GM12874 (cell line): ENCODE data around the gene IGFBP1.

Experiments used
- TF ChIP-seq, protein P1 (sequence below): IDR thresholded peaks from 2 replicates; pipeline ENCODE4 v1.5.1; 2011; ENCODE audit warnings: low read depth, mild to moderate bottlenecking, control low read depth, low read length, moderate library complexity; ENCODE audit not compliant: insufficient read depth

The IGFBP1 gene

GRCh38 chr7:45873035-45873354 is 15.3 kb upstream of the IGFBP1 start, which contains the start of gene CCDC201:
Gene CCDC201, minus strand, starts transcription at chr7:45873082. Its CDS starts 75 bp downstream, at chr7:45873007.
- TF ChIP-seq, protein P1, sequence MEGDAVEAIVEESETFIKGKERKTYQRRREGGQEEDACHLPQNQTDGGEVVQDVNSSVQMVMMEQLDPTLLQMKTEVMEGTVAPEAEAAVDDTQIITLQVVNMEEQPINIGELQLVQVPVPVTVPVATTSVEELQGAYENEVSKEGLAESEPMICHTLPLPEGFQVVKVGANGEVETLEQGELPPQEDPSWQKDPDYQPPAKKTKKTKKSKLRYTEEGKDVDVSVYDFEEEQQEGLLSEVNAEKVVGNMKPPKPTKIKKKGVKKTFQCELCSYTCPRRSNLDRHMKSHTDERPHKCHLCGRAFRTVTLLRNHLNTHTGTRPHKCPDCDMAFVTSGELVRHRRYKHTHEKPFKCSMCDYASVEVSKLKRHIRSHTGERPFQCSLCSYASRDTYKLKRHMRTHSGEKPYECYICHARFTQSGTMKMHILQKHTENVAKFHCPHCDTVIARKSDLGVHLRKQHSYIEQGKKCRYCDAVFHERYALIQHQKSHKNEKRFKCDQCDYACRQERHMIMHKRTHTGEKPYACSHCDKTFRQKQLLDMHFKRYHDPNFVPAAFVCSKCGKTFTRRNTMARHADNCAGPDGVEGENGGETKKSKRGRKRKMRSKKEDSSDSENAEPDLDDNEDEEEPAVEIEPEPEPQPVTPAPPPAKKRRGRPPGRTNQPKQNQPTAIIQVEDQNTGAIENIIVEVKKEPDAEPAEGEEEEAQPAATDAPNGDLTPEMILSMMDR = no peak

DNA sequence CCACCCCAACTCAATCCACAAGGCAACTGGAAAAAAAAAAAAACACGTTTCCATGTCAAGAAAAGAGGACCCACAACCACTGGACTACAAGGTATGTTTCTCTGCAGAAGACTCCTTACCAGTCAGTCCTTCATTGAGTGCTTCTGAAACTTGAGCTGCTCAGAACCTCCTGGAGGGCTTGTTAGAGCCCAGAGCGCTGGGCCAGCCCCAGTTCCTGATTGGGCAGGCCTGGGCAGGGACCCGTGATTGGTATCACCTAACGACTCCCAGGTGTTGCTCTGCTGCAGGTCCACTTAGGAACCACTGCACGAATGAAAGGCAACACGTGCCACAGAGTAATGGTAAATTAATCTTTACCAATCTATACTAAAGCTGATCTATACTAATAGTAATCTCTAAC is 14.9 kb upstream of the IGFBP1 start:
- TF ChIP-seq, protein P1 = no peak

GRCh38 chr7:45874408-45875131 is 13.7 kb upstream of the IGFBP1 start:
- TF ChIP-seq, protein P1 = no peak

- TF ChIP-seq, protein P1 = no peak
Measured at GRCh38 chr7:45876519-45876918, 11.8 kb upstream of the IGFBP1 start.

GRCh38 chr7:45878457-45879144 is 9.7 kb upstream of the IGFBP1 start:
- TF ChIP-seq, protein P1 = no peak

GRCh38 chr7:45880433-45880860 is 7.8 kb upstream of the IGFBP1 start:
- TF ChIP-seq, protein P1 = no peak

DNA sequence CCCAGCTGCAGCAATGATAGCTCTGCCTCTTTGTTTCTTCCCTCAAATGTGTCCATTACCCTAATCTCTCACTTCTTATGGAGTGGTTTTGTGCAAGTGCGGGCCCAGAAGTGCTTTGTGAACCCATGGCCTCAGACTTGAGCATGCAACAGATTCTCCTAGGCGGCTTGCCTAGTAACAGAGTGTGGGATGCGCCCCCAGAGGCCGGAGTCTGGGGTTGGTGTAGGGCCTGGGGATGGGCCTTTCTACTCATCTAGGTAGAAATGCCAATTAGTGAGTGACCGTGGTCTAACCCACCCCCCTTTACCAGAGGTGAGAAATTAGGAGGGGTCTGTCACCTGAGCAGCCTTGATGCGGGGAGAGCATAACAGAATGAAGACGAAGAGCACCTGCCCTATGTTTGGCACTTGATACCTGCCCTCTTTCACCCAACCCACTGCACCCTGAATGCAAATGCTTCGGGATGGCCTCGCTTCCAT is 7.0 kb upstream of the IGFBP1 start:
- TF ChIP-seq, protein P1 = no peak
